GM10847 (cell line): ENCODE results near the gene GRIP1.

Experiments
- POLR2A ChIP-seq: IDR thresholded peaks from 2 replicates; pipeline ENCODE4 v1.6.1; 2011; ENCODE audit not compliant: insufficient read length; ENCODE audit errors: extremely low read depth

GRIP1 gene

DNA sequence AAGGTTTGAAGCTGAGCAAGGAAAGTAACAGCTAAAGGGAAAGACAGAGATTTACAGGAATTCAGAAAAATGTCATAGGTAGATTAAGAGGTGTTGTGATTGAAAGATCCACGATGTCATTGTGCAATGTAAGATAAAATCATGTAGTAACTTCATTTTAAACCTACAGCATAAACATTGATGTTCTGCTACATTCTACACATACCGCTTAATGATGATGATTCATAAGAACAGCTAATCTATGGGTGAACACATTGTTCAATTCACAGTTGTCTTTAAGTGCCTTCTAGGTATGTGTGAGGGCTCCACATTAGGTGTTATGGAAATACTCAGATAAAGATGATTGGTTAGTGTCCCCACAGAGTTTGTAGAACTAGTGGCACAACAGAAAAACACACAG, 170.9 kb downstream of the GRIP1 start:
- no peak for TF ChIP-seq POLR2A

DNA sequence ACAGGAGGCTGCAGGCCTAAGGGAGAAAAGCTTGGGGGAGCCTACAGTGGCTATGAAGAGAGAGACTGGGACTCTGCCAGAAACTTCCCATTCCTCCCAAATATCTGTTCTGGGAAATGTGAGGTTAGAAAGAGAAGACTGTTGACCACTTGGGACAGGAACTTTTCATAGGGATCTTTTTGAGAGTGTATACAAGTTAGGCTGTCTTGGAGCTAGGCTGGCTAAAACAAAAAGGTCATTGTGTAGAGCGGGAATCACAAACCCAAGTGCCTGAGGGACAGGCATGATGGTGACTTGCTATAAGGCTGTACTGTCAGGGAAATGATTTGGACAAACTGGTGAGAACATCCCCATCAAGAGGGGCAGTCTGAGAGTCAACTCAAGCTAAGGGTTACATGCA, 175.1 kb downstream of the GRIP1 start:
- no peak for TF ChIP-seq POLR2A

GRCh38 chr12:66502911-66503310, 176.0 kb downstream of the GRIP1 start:
- no peak for TF ChIP-seq POLR2A

GRCh38 chr12:66500841-66501240, 178.0 kb downstream of the GRIP1 start:
- no peak for TF ChIP-seq POLR2A

- no peak for TF ChIP-seq POLR2A
Observed at GRCh38 chr12:66500091-66500490, 178.8 kb downstream of the GRIP1 start.

DNA sequence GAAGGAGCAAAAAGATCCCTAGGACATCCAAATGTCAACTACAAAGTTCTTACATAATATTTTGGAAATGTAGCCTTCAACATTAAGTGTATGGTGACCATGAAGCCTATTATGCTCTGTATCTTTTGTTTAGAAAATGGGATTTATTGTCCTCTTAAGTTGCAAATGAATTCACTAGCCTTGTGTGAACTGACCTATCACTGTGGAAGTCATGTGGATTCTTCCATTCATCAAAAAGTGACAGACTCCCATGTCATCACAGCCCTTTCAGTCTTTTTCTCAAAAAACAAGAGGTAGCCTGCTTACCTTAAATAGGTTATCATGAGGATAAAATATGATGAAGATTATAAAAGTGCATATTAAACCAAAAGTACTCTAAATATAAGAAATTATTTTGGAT, 179.9 kb downstream of the GRIP1 start:
- no peak for TF ChIP-seq POLR2A

GRCh38 chr12:66497008-66497897, 181.6 kb downstream of the GRIP1 start:
- TF ChIP-seq POLR2A, result no peak

- TF ChIP-seq POLR2A, result no peak
Observed at GRCh38 chr12:66496595-66496994, 182.3 kb downstream of the GRIP1 start.

DNA sequence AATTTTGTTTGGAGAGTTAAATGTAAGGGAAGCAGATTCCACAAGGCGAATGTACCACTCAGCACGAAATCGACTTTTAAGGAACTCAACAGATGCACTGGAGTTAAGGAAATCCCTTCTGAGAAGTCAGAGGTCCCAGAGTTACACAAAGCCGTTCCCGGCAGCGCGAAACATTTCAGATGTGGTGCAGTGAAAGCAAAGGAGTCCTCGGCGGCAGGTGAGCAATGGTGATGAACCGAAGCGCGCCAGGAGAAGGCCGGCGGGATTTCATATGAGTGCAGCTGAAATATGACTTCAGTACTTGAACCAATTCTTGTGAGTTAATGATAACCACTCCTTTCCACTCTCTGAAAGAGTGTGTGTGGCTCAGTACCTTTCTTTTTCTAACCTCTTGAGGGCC, 183.2 kb downstream of the GRIP1 start:
- no peak for TF ChIP-seq POLR2A

DNA sequence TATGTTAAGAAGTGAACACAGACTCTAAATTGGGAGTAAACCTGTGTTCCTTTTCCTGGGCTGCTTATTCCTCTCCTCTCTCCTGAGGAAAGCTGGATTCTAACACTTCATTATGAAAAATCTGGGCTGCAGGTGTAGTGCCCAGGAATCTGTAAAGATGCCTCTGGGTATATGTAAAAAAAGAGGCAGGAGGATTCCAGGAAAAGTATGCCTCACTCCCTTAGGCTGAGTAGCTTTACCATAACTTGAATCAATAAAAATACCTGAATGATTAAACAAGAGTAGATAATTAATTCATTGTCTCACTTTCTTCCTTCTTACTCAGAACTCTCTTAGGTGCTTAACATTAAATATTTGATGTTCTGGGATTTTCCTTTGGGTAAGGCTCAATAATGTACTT, 185.1 kb downstream of the GRIP1 start:
- no peak for TF ChIP-seq POLR2A

GRCh38 chr12:66491853-66492252, 187.0 kb downstream of the GRIP1 start:
- TF ChIP-seq POLR2A, result no peak

- TF ChIP-seq POLR2A, result no peak
Observed at GRCh38 chr12:66482351-66483203, 196.3 kb downstream of the GRIP1 start.

- TF ChIP-seq POLR2A, result no peak
Observed at GRCh38 chr12:66467932-66468331, 210.9 kb downstream of the GRIP1 start.

DNA sequence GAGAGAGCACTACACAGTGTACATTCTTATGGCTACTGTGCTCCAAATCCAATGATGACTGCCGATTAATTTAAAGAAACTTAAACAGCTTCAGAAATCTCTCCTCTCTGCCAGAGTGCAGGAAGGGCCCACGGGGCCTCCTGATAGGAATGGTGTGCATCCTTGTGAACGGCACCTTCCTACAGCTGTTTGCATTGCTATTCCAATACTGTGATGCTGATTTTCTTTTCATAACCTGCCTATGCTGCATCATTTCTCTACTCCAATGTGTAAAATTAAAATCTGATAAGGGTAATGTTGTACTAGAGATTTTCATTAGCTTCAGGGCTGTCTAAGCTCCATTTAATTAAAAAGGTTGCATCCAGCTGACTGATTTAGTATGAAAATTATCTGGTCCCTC, 217.5 kb downstream of the GRIP1 start:
- TF ChIP-seq POLR2A, result no peak

- no peak for TF ChIP-seq POLR2A
Observed at GRCh38 chr12:66459944-66460482, 218.9 kb downstream of the GRIP1 start.

DNA sequence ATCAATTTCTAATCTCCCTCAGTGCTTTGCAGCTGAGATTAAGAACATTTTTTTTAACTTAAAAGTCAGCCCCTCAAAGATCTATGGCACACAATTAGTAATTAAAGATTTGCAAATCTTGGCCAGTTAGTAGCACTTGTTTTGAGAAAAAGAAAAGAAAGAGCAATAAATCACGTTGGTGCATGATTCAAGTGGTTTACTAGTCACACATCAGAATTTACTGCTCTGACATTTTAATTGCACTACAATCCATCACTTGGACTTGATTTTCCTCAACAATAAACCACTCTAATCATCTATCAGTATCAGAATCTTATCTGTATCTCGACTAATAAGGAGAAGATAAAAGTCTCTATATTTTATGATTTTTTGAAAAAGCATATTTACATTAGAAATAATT, 222.3 kb downstream of the GRIP1 start:
- no peak for TF ChIP-seq POLR2A
